Activated CD4-positive, alpha-beta T cell treated with anti-CD3 and anti-CD28 coated beads, Interleukin-2, amount 10 ng/mL, durations not matched to agents 24 days and 14 days (primary cell): ENCODE results near the gene USP32. TPM values are rescaled to one million over a fixed set of nuclear protein-coding genes. Genes with fewer than 3 reads are reported as not detected.
"Not testable (repeated sequence)": the region's sequence is repeated elsewhere in the genome, so short reads cannot be mapped to it uniquely, and the experiment has no call there.

ENCODE experiments used
- DNase-seq: peaks from one replicate; pipeline ENCODE4 v3.0.0; 2022
- H3K27ac Mint-ChIP-seq: one replicate; pipeline ENCODE4 v1.8.0; 2022; ENCODE audit warnings: mild to moderate bottlenecking, mixed read lengths
- H3K27me3 Mint-ChIP-seq: one replicate; pipeline ENCODE4 v1.8.0; 2022; ENCODE audit warnings: mixed read lengths
- H3K36me3 Mint-ChIP-seq: one replicate; pipeline ENCODE4 v1.8.0; 2022; ENCODE audit warnings: low read depth, mild to moderate bottlenecking, mixed read lengths
- H3K4me1 Mint-ChIP-seq: one replicate; pipeline ENCODE4 v1.8.0; 2021; ENCODE audit warnings: mixed read lengths
- H3K4me3 Mint-ChIP-seq: one replicate; pipeline ENCODE4 v1.8.0; 2022; ENCODE audit warnings: mild to moderate bottlenecking, moderate library complexity, mixed read lengths
- H3K9me3 Mint-ChIP-seq: one replicate; pipeline ENCODE4 v1.8.0; 2021; ENCODE audit warnings: mixed read lengths
- intact Hi-C: fragments of 100-400 bp; cut with micrococcal nuclease; formaldehyde crosslinking; loops from one replicate; pipeline ENCODE4 v1.15.1; 2023
- total RNA-seq: library from RNA; stranded (reverse); gene quantifications from 2 replicates; pipeline ENCODE4 v1.2.3, GENCODE V29; 2022

Gene USP32
- total RNA-seq, 1 donor from 2014 or later, result 30.2 TPM

GRCh38 chr17:60258313-60258712 lies 133.6 kb downstream of the USP32 start:
- H3K9me3 Mint-ChIP-seq, result no peaks in the 10 kb centered on the region
- no peak overlapping the region for H3K27ac Mint-ChIP-seq
- H3K36me3 Mint-ChIP-seq, result peaks cover 12% of the 10 kb centered on the region
- intact Hi-C loops, result no loop called here
- no peaks in the 10 kb centered on the region for H3K27me3 Mint-ChIP-seq
- no peak overlapping the region for H3K4me3 Mint-ChIP-seq
- H3K4me1 Mint-ChIP-seq, result no peaks in the 10 kb centered on the region
- DNase-seq, result no peak

- Mint-ChIP-seq H3K27ac (no peak overlapping the region), H3K9me3 (no peaks in the 10 kb centered on the region), H3K36me3 (peaks cover 11% of the 10 kb centered on the region), H3K4me1 (no peaks in the 10 kb centered on the region), H3K4me3 (no peak overlapping the region), H3K27me3 (no peaks in the 10 kb centered on the region)
- intact Hi-C loops, result no loop called here
- no peak for DNase-seq
Observed at GRCh38 chr17:60256174-60256573, 135.8 kb downstream of the USP32 start.

GRCh38 chr17:60253048-60253447 lies 138.9 kb downstream of the USP32 start:
- Mint-ChIP-seq H3K9me3 (no peaks in the 10 kb centered on the region), H3K4me3 (no peak overlapping the region), H3K27me3 (no peaks in the 10 kb centered on the region), H3K27ac (no peak overlapping the region), H3K4me1 (peaks cover 3% of the 10 kb centered on the region), H3K36me3 (peaks cover 20% of the 10 kb centered on the region)
- no peak for DNase-seq
- intact Hi-C loops, result no loop called here

- Mint-ChIP-seq H3K9me3 (no peaks in the 10 kb centered on the region), H3K27me3 (no peaks in the 10 kb centered on the region), H3K36me3 (peaks cover 21% of the 10 kb centered on the region), H3K4me1 (peaks cover 3% of the 10 kb centered on the region), H3K4me3 (no peak overlapping the region), H3K27ac (no peak overlapping the region)
- no peak for DNase-seq
- intact Hi-C loops, result no loop called here
Observed at GRCh38 chr17:60252459-60252858, 139.5 kb downstream of the USP32 start.

- DNase-seq, result no peak
- Mint-ChIP-seq H3K36me3 (peaks cover 26% of the 10 kb centered on the region), H3K4me3 (no peak overlapping the region), H3K4me1 (peaks cover 3% of the 10 kb centered on the region), H3K27me3 (no peaks in the 10 kb centered on the region), H3K27ac (no peak overlapping the region), H3K9me3 (no peaks in the 10 kb centered on the region)
- intact Hi-C loops, result no loop called here
Observed at GRCh38 chr17:60249290-60249826, 142.6 kb downstream of the USP32 start.

GRCh38 chr17:60248618-60249289 lies 143.2 kb downstream of the USP32 start:
- no peak overlapping the region for H3K27ac Mint-ChIP-seq
- no peak overlapping the region for H3K4me3 Mint-ChIP-seq
- DNase-seq, result no peak

GRCh38 chr17:60247836-60248461 lies 144.0 kb downstream of the USP32 start:
- intact Hi-C loops, result no loop called here
- DNase-seq, result no peak
- no peaks in the 10 kb centered on the region for H3K9me3 Mint-ChIP-seq

More at GRCh38 chr17:60248618-60249289, 143.2 kb downstream of the USP32 start:
- intact Hi-C loops, result no loop called here
- Mint-ChIP-seq H3K36me3 (peaks cover 26% of the 10 kb centered on the region), H3K27me3 (no peaks in the 10 kb centered on the region), H3K9me3 (no peaks in the 10 kb centered on the region), H3K4me1 (peaks cover 3% of the 10 kb centered on the region)

GRCh38 chr17:60244656-60245055 lies 147.3 kb downstream of the USP32 start:
- no peak for DNase-seq
- peaks cover 32% of the 10 kb centered on the region for H3K36me3 Mint-ChIP-seq
- H3K4me3 Mint-ChIP-seq, result no peak overlapping the region
- intact Hi-C loops, result no loop called here
- H3K27ac Mint-ChIP-seq, result no peak overlapping the region
- H3K4me1 Mint-ChIP-seq, result peaks cover 3% of the 10 kb centered on the region
- no peaks in the 10 kb centered on the region for H3K9me3 Mint-ChIP-seq
- H3K27me3 Mint-ChIP-seq, result no peaks in the 10 kb centered on the region

More at GRCh38 chr17:60247836-60248461, 144.0 kb downstream of the USP32 start:
- Mint-ChIP-seq H3K36me3 (peaks cover 28% of the 10 kb centered on the region), H3K4me1 (peaks cover 3% of the 10 kb centered on the region), H3K4me3 (no peak overlapping the region), H3K27ac (no peak overlapping the region), H3K27me3 (no peaks in the 10 kb centered on the region)

- intact Hi-C loops, result no loop called here
- H3K27me3 Mint-ChIP-seq, result no peaks in the 10 kb centered on the region
- no peak for DNase-seq
- H3K27ac Mint-ChIP-seq, result no peak overlapping the region
- H3K4me1 Mint-ChIP-seq, result no peaks in the 10 kb centered on the region
- H3K9me3 Mint-ChIP-seq, result no peaks in the 10 kb centered on the region
- H3K4me3 Mint-ChIP-seq, result no peak overlapping the region
- peaks cover 14% of the 10 kb centered on the region for H3K36me3 Mint-ChIP-seq
Observed at GRCh38 chr17:60240290-60240689, 151.6 kb downstream of the USP32 start.

- H3K4me3 Mint-ChIP-seq, result no peak overlapping the region
- no peak overlapping the region for H3K27ac Mint-ChIP-seq
- peaks cover 12% of the 10 kb centered on the region for H3K36me3 Mint-ChIP-seq
- H3K9me3 Mint-ChIP-seq, result no peaks in the 10 kb centered on the region
- H3K4me1 Mint-ChIP-seq, result no peaks in the 10 kb centered on the region
- H3K27me3 Mint-ChIP-seq, result no peaks in the 10 kb centered on the region
- intact Hi-C loops, result loop anchor here (1.0 kb wide), 1 partner anchor 205 kb away; no protein-coding TSS in a partner anchor
- no peak for DNase-seq
Observed at GRCh38 chr17:60231691-60232090, 160.2 kb downstream of the USP32 start.

- DNase-seq, result no peak
- H3K27ac Mint-ChIP-seq, result no peak overlapping the region
- H3K36me3 Mint-ChIP-seq, result peaks cover 12% of the 10 kb centered on the region
- H3K9me3 Mint-ChIP-seq, result no peaks in the 10 kb centered on the region
- H3K4me1 Mint-ChIP-seq, result no peaks in the 10 kb centered on the region
- no peak overlapping the region for H3K4me3 Mint-ChIP-seq
- no peaks in the 10 kb centered on the region for H3K27me3 Mint-ChIP-seq
- intact Hi-C loops, result loop anchor here (1.0 kb wide), 1 partner anchor 205 kb away; no protein-coding TSS in a partner anchor
Observed at GRCh38 chr17:60231234-60231633, 160.7 kb downstream of the USP32 start.

GRCh38 chr17:60230358-60230757 lies 161.6 kb downstream of the USP32 start:
- DNase-seq, result no peak
- Mint-ChIP-seq H3K27ac (no peak overlapping the region), H3K4me3 (no peak overlapping the region), H3K36me3 (peaks cover 9% of the 10 kb centered on the region), H3K4me1 (no peaks in the 10 kb centered on the region), H3K27me3 (no peaks in the 10 kb centered on the region), H3K9me3 (no peaks in the 10 kb centered on the region)
- intact Hi-C loops, result no loop called here

GRCh38 chr17:60229188-60229802 lies 162.6 kb downstream of the USP32 start:
- Mint-ChIP-seq H3K4me1 (no peaks in the 10 kb centered on the region), H3K4me3 (no peak overlapping the region), H3K9me3 (no peaks in the 10 kb centered on the region), H3K27ac (no peak overlapping the region), H3K27me3 (no peaks in the 10 kb centered on the region), H3K36me3 (peaks cover 4% of the 10 kb centered on the region)
- intact Hi-C loops, result no loop called here
- no peak for DNase-seq

GRCh38 chr17:60227276-60227675 lies 164.7 kb downstream of the USP32 start:
- DNase-seq, H3K4me3 Mint-ChIP-seq, H3K36me3 Mint-ChIP-seq, intact Hi-C loops, H3K27ac Mint-ChIP-seq, H3K4me1 Mint-ChIP-seq, H3K27me3 Mint-ChIP-seq, H3K9me3 Mint-ChIP-seq: not testable (repeated sequence)
